Glutamatergic neuron (in vitro differentiated cells): ENCODE data around the gene FSTL4. TPM values are rescaled to one million over a fixed set of nuclear protein-coding genes. Genes with fewer than 3 reads are reported as not detected.

ENCODE experiments used
- DNase-seq: peaks from one replicate; pipeline ENCODE4 v3.0.0; 2022
- H3K27ac Mint-ChIP-seq: one replicate; pipeline ENCODE4 v1.8.0; 2020; ENCODE audit warnings: mild to moderate bottlenecking, mixed read lengths, inconsistent platforms; ENCODE audit not compliant: unreplicated experiment
- H3K27me3 Mint-ChIP-seq: one replicate; pipeline ENCODE4 v1.8.0; 2020; ENCODE audit warnings: mild to moderate bottlenecking, moderate library complexity, mixed read lengths, inconsistent platforms; ENCODE audit not compliant: unreplicated experiment
- H3K36me3 Mint-ChIP-seq: one replicate; pipeline ENCODE4 v1.8.0; 2020; ENCODE audit warnings: mild to moderate bottlenecking, mixed read lengths, inconsistent platforms; ENCODE audit not compliant: unreplicated experiment
- H3K4me1 Mint-ChIP-seq: one replicate; pipeline ENCODE4 v1.8.0; 2020; ENCODE audit warnings: mild to moderate bottlenecking, low read depth, mixed read lengths, inconsistent platforms; ENCODE audit not compliant: unreplicated experiment
- H3K4me3 Mint-ChIP-seq: one replicate; pipeline ENCODE4 v1.8.0; 2020; ENCODE audit warnings: mild to moderate bottlenecking, mixed read lengths, inconsistent platforms; ENCODE audit not compliant: unreplicated experiment
- H3K9me3 Mint-ChIP-seq: one replicate; pipeline ENCODE4 v1.8.0; 2020; ENCODE audit warnings: mild to moderate bottlenecking, moderate library complexity, mixed read lengths, inconsistent platforms; ENCODE audit not compliant: unreplicated experiment
- CTCF ChIP-seq: fragments of 200-600 bp; sonication (generic); IDR thresholded peaks from one replicate; pipeline ENCODE4 v1.5.0; 2021; ENCODE audit not compliant: partially characterized antibody, unreplicated experiment
- total RNA-seq: library from RNA; stranded (reverse); fragmentation: NEBNext Ultra II Directional; extraction: Animal tissue kit (Norgen Biotek cat#: 25700); gene quantifications from one replicate; pipeline ENCODE4 v1.2.1, GENCODE V29; 2021; ENCODE audit not compliant: unreplicated experiment

Gene FSTL4
- total RNA-seq, 1 donor from 2014 or later: 29.0 TPM

- DNase-seq: no peak
- H3K4me1 Mint-ChIP-seq: no peaks in the 10 kb centered on the region
- H3K27ac Mint-ChIP-seq: no peak overlapping the region
- H3K4me3 Mint-ChIP-seq: no peak overlapping the region
- no peaks in the 10 kb centered on the region for H3K27me3 Mint-ChIP-seq
- TF ChIP-seq CTCF: no peak
- peaks cover 11% of the 10 kb centered on the region for H3K36me3 Mint-ChIP-seq
- peaks cover 3% of the 10 kb centered on the region for H3K9me3 Mint-ChIP-seq
Measured at GRCh38 chr5:133229931-133230664, 382.2 kb downstream of the FSTL4 start.

GRCh38 chr5:133228316-133228715 lies 384.0 kb downstream of the FSTL4 start:
- H3K4me1 Mint-ChIP-seq: peaks cover 2% of the 10 kb centered on the region
- no peak for DNase-seq
- no peak for TF ChIP-seq CTCF
- H3K9me3 Mint-ChIP-seq: peaks cover 1% of the 10 kb centered on the region
- H3K27ac Mint-ChIP-seq: no peak overlapping the region
- peaks cover 11% of the 10 kb centered on the region for H3K36me3 Mint-ChIP-seq
- no peak overlapping the region for H3K4me3 Mint-ChIP-seq
- H3K27me3 Mint-ChIP-seq: no peaks in the 10 kb centered on the region

- DNase-seq: no peak
- H3K4me1 Mint-ChIP-seq: peaks cover 6% of the 10 kb centered on the region
- peaks cover 11% of the 10 kb centered on the region for H3K36me3 Mint-ChIP-seq
- no peak for TF ChIP-seq CTCF
- no peak overlapping the region for H3K27ac Mint-ChIP-seq
- H3K27me3 Mint-ChIP-seq: no peaks in the 10 kb centered on the region
- no peak overlapping the region for H3K4me3 Mint-ChIP-seq
- H3K9me3 Mint-ChIP-seq: peaks cover 1% of the 10 kb centered on the region
Measured at GRCh38 chr5:133227897-133228296, 384.4 kb downstream of the FSTL4 start.

GRCh38 chr5:133227082-133227481 lies 385.3 kb downstream of the FSTL4 start:
- H3K27me3 Mint-ChIP-seq: no peaks in the 10 kb centered on the region
- peaks cover 10% of the 10 kb centered on the region for H3K4me1 Mint-ChIP-seq
- DNase-seq: no peak
- H3K36me3 Mint-ChIP-seq: peaks cover 6% of the 10 kb centered on the region
- H3K4me3 Mint-ChIP-seq: no peak overlapping the region
- peaks cover 1% of the 10 kb centered on the region for H3K9me3 Mint-ChIP-seq
- H3K27ac Mint-ChIP-seq: no peak overlapping the region
- no peak for TF ChIP-seq CTCF

GRCh38 chr5:133226186-133226585 lies 386.2 kb downstream of the FSTL4 start:
- Mint-ChIP-seq H3K9me3 (peaks cover 1% of the 10 kb centered on the region), H3K27me3 (no peaks in the 10 kb centered on the region), H3K4me1 (peaks cover 12% of the 10 kb centered on the region), H3K36me3 (no peaks in the 10 kb centered on the region), H3K27ac (no peak overlapping the region), H3K4me3 (no peak overlapping the region)
- no peak for TF ChIP-seq CTCF
- no peak for DNase-seq
